GM21526 (cell line): Measurements from ENCODE around the gene CHI3L1.
"Not testable (repeated sequence)": the region's sequence is repeated elsewhere in the genome, so short reads cannot be mapped to it uniquely, and the experiment has no call there.

Source experiments
- ATAC-seq: cut with Tn5 transposase; IDR thresholded peaks from one replicate; pipeline ENCODE4 v1.9.1; 2021; ENCODE audit warnings: moderate library complexity; ENCODE audit not compliant: unreplicated experiment, low FRiP score

CHI3L1 gene

DNA sequence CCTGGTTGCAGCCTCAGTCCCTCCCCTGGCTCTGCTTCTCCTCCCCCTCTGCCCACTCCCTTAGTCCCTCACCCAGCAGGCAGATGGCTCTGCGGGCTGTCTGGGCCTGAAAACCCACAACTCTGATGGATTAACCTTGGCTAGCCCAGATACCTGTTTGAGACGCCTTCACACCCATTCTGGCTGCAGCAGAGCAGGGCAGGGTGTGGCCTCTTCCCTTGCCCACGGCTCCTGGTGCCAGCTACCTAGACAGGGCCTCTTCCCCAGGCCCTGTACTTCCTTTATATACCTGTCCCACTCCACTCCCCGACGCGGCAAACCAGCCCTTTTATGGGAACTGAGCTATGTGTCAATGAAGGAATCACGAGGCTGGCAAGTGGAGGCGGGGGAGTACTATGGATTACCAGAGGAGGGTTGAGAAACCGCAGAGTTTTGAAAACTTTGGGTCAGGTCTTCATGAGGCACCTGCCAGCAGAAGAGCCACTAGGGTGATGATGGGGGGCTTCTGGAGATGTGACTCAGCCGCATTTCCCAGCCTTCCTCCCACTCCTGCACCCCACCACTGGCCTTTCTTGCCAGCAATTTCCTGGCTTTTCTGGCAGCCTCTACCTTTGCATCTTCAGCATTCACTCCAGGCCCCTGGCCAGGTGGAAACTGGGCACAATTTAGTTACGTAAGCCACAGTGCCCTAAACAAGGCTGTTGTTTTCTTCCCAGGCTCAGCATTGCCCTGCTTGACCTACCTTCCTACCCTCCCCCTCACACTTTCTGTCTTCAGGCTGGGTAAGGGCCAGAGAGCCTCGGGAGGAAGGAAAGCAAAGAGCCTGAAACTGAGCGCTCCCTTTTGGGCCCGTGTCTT lies at the start of gene CHI3L1:
TSS of gene CHI3L1 (minus strand) at position 259 of the 858 bp plus-strand sequence. CDS start at position 178, 81 bp downstream.
- no peak for ATAC-seq

DNA sequence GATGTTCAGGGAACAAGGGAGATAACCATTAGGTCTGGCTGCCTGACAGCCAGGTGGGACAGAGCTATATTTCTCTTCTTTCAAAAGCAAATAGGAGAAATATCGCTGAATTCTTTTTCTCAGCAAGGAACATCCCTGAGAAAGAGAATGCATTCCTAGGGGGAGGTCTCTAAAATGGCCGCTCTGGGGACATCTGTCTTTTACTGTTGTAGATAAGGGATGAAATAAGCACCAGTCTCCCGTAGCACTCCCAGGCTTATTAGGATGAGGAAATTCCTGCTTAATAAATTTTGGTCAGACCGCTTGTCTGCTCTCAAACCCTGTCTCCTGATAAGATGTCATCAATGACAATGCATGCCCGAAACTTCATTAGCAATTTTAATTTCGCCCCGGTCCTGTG lies 48.4 kb upstream of the CHI3L1 start:
- not testable (repeated sequence) for ATAC-seq

DNA sequence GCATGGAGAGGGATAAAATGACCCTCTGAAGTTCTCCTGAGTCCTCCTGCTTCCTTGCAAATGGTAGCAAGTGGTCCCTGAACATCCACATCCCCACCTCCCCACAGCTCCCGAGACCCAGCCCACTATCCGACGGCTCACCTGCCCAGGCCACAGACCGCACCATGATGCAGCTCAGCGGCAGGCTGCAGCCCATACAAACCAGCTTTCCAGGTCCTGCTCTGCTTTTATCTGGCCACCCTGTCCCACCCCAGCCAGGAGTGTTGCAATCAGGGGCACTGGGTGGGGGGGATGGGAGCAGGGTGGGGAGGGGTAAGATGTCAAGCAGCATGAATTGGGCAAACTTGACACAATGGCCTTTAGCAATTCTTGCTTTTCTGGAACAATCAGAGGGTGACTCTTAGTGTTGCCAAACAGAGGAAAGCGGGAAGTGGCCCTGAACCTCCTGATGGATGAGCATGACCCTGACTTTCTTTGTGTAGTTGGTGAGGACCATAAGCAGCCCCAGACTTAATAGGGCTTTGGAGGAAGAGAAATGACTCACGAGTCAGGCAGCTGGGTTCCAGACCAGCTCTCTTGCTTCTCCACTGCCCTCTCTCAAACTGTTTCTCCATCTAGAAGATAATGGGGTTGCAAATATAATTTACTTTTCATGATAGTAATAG lies 43.1 kb upstream of the CHI3L1 start, which contains the start of gene CHIT1:
TSS of gene CHIT1 (minus strand) at position 203 of the 665 bp plus-strand sequence. CDS start at position 166, 37 bp downstream.
- no peak for ATAC-seq

DNA sequence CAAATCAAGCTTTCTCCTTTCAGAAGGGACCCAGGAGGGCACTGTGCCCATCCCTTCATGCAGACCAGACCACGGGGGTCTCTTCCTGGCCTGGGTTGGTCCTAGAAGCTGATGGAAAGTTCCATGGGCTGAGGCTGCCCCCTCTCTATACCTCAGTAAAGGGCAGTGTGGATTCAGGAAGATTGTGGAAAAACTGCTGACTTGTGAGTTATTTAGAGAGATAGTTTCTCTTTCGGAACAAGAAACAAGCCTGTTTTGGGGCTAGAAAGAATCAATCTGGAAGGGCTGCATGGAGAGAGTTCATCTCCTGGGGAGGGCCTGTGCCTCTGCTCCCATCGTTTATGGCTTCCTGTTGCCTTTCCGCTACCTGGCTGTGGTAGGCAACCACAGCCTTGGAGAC lies 42.2 kb upstream of the CHI3L1 start:
- ATAC-seq: no peak

DNA sequence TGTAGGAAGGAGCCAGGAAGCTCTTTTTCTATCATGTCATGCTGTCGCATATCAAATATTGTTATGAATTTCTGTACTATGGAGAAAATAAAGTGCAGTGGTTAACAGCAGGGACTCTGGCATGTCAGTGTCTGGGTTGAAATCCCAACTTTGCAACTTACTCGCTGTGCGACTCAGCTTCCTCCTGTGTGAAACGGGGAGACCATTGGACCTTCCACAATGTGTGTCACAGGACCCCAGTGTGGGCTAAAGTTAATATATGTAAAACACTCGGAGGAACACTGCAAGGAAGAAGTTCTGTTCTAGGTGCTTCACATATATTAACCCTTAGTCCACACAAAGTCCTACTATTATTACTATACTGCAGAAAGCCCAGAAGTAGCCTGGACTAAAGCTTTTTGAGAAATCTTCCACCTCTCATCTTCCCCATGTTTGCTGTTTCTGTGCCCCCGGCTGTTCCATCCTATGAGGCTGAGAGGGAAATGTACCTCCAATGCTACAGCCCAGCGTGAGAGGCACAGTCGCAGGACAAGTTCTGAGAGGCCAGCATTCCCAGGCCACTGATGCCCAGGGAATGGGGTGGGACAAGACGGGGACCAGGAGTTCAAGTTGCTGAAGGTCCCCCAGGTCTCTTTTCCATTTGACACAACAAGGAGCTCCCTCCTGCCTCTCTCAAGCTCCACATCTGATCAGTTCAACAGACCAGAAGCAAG lies 41.0 kb upstream of the CHI3L1 start:
- ATAC-seq: no peak

DNA sequence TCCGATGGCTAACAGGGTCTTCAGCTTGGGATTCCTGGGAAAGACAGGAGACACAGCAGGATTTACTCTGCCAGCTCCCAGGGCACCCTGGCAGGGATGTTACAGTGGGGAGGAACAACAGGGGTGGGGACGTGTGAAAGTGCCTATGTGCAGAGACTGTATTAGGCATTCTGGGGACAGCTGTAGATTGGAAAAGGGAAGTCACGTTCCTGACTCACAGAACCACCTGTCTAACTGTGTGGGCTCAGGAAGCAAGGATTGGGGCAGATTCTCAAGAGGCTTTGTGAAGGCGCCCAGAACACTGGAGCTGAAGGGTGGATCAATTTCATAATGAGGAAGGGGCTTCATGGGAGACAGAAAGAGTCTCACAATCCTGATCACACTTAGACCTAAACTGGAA lies 38.6 kb upstream of the CHI3L1 start:
- no peak for ATAC-seq

DNA sequence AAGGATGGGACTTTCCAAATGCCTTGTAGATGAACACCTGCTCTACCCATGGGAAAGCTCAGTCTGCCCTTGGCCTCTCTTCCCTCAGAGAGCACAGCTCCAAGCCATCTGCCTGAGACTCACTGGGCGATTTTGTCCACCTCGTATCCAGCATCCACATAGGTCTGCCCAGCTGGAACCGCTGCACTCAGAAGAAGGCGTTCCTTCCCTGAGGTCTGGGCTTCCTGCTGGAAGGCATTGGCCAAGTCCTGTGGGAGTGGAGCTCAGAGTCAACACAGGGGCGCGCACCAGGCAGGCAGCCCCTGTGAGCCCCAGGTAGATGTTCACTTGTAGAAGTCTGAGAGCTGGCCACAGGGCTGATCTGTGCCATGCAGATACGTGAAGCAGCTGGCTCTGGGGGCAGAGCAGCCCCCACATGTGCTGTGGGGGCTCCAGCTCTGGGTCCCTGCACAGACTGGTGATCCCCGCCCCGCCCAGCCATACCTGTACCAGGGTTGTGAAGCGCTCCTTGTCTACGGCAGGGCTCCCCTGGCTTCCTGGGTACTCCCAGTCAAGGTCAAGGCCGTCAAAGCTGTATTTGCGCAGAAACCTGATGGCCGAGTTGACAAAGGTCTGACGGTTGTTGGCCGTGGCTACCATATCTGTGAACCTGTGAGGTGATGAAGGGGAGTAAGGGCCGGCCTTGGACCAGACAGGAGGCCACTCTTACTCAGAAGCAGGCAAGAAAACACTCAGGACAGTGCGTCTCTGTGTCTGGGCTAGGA lies 36.7 kb upstream of the CHI3L1 start:
- ATAC-seq: no peak

DNA sequence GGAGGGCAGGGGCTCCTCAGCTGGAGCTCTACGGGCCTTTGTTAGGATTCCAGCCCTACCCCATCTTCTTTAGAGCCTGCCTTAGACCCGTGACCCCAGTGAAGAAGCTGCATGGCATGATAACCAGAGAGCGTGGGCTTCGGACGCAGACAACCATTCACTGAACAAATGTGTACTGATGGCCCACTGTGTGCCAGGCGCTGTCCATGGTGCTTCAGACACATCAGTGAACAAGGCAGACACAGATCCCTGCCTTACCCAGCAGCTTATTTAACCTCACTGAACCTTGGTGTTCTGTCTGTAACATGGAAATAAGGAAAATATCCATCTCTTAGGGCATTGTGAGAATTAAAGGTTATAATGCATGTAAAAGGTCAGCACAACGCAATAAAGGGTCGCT lies 33.4 kb upstream of the CHI3L1 start:
- no peak for ATAC-seq

DNA sequence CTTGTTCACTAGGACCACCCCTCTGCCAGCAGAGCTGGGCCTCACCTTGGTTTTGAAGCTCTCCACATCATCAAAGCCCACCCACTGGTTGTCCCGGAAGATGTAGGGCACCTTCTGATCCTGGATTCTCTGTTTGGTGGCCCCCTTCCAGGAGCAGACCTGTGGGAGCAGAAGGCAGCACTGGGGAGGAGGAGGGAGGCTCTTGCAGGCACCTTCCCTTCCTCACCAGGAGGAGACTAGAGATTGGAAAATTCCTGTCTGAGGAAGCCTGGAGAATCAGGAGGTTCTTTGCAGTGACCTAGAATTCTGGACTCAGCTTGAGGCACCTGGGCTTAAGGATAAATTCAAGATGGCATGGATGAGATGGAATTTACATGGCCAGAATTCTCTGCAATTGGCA lies 32.7 kb upstream of the CHI3L1 start:
- ATAC-seq: no peak

DNA sequence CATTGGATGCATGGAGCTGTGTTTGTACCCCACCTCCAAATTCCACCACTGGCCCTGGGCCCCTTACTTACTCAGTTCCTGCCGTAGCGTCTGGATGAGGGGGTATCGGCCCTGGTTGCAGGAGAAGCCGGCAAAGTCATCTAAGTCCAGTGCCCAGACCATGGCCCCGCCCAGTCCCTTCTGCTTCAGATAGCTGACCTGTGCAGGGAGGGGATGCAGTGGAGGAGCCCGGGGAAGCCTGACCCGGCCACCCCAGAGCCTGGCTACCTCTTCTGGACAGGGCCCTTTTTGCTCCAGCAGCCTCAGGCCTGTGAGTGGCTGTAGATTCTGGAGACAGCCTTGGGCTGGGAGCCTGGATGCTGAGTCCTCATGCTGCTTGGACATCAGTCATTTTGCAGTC lies 31.2 kb upstream of the CHI3L1 start:
- ATAC-seq: no peak

DNA sequence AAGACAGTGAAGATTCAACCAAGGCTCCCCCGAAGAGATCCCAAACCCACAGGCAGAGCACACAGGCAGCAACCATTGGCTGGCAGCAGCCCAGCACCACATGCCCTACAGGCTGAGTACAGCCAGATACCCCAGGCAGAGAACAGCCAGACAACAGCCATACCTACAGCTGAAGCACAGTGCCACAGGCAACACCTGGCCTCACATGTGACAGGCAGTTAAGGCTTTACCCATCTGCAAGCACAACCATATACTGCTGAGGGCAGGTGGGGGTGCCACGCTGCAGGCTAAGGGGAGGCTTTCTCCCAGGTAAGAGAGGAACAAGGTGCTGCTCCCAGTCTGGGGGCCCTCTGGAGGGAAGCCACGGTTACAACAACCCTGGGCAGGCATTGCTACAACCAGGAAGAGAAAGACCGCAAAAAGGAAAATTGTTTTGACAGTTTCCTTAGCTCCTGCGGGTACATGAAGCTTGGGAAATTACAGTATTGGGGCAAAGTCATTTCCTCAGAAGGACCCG lies 30.7 kb upstream of the CHI3L1 start:
- no peak for ATAC-seq

DNA sequence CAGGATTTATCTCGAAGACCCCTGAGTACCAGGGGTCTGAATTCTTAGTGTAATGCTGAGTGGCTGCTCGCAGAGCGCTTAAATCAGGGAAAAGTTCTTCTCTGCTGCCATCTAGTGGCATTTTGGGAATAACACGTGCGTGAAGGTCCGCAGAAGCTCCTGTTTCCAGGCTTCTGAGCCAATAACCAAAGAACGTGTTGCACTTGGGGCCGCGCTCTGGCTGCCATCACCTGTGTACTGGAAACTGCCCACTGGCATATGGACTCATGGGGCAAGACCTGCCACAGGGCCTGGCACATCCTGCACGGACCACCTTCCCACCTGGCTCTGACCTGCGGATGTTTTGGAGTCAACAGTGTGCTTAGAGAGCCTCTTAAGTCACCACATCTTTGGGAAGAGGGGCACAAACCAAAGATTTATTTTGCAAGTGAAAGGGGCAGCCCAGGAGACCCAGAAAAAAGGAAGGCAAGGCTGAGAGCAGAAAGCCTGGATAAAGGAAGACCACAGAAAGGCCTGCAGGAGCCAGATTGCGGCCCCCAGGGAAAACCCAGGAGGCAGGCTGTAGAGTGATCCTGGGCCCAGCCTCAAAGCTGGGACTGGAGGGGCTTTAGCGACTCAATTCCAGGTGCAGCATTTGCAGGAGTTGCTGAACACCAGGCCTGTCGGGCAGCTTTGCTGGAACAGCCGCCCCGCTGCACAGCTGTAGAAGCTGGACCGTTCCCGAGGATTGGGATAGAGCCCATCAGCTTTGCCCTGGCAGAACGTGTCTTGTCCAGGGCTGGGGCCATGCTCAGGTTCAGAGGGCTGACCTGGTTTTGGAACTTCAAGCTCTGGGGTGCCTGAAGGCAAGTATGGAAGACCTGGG lies 30.0 kb upstream of the CHI3L1 start:
- ATAC-seq: no peak

DNA sequence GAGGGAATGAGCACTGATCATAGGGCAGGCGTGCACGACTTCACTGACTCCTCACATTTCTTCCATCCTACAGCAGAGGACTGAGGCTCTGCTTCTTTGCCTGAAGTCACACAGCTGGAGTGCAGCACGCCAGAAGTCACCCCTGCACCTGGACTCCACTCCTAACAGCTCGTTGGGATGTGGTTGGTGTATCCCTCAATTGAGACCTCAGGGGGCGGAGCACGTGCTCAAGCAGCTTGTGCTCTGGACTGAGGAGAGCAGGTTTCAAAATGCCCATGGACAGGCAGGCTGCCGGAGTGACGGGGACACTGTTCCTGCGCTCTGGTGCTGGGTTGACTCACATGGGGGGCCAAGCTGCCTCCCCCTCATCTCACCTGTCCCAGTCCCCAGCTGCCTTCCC lies 29.1 kb upstream of the CHI3L1 start:
- no peak for ATAC-seq

DNA sequence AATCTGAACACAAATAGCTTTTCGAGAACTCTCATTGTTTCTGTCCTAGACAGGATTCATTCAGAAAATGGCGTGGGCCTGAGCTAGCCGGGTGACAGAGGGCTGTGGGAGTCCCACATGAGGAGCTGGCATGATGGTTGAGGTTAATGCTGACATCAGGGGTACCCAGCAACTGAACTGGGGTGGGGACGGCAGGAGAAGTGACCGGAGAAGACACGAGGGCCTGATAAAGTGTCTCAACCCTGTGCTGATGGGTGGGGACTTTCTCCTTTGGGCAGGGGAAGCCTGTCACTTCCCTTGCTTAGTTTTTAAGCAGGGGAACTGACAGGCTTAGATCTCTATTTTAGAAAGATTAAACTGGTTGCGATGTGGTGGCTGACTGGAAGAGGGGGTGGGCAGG lies 28.4 kb upstream of the CHI3L1 start:
- no peak for ATAC-seq

DNA sequence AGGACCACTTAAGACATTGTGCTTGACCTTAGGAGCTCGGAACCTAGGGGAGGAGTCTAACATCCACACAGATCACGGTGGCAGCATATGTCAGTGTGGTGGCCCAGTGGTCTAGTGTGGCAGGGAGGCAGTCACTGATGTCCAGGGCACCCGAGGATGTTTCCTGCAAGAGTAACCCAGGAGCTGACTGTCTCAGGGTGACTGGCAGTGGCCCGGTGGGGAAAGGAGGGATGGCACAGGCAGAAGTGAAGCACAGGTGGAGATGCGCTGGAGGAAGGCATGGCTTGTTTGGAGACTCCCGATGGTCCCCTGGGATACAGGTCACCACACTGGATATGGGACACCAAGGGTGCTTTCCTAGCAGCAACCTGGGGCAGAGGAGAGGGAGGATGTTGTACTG lies 26.6 kb upstream of the CHI3L1 start:
- no peak for ATAC-seq

DNA sequence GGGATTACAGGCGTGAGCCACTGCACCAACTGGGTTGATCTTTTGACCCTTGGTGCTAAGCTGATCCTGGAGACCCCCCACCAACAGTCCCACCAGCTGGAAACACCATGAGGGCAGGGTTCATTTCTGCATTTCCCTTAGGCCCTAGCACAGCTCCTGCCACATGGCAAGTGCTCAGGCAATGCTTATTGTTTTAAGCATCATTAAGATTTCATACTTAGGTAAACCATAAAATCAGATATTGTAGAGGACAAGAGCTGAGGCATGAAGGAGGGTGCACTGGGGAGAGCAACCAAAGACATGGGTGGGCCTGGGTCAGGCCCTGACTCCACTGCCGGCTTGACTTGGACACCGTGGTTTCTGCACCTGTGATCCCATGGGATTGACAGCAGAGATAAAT lies 25.3 kb upstream of the CHI3L1 start:
- ATAC-seq: no peak

DNA sequence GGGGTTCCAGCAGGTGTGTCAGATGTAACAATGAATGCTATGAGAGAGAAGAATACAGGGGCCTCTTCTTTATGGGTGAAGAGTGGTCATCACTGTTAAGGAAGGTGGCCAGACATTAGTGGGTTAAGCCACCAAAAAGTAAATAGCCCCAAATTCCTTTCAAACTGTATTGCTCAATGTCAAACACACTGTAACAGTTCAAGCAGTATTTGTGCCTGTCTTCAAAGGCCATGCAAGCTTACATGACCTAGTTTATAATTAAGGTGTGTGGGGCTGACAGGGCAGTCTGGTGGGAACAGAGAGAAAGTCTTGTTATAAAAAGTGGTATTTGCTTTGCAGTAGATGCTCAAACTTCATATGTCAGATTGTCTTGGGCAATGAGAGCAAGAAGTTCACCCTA lies 24.5 kb upstream of the CHI3L1 start:
- no peak for ATAC-seq

DNA sequence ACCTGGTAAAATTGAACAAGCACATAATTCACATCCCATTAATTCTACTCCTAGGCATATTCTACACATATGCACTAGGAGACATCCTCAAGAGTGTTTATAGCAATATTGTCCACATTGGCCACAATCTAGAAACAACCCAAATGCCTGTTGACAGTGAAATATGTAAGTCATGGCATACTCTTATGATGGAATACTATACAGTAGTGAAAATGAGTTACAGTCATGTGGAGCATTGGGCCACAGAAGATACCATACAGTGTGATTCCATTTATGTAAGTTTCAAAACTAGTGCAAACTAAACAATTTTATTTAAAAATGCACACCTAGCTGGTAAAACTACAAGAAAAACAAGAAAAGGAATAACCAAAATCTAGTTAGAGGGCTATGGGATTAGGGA lies 23.8 kb upstream of the CHI3L1 start:
- no peak for ATAC-seq

DNA sequence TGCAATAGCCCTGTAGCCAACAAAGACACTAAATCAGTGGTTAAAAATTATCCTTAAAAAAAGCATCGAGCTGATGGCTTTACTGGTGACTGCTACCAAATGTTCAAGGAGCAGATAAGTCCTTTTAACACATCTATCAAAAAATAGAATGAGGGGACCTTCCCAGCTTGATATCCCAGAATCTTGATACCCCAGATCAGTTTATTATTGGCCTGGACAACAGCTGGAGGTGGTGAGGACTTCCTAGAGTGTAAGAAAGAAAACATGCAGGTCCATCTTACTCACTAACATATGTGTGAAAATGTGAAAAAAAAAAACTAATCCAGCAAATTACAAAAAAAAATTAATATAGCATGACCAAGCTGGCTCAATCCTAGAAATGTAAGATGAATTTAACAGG lies 21.7 kb upstream of the CHI3L1 start:
- ATAC-seq: no peak
